ENCODE data around the gene TNFRSF8.

- no peak for TF ChIP-seq POLR2AphosphoS5 (IDR thresholded peaks at IDR 0.05; ENCODE audit: low read depth, low read length)
- no peak for TF ChIP-seq TAF1 (IDR thresholded peaks at IDR 0.05; ENCODE audit: borderline replicate concordance, insufficient read depth, low read length)
- TF ChIP-seq SIN3A (IDR thresholded peaks at IDR 0.05; ENCODE audit: borderline replicate concordance, insufficient read depth, low read length) = no peak
- no peak for TF ChIP-seq REST (IDR thresholded peaks at IDR 0.05; ENCODE audit: insufficient read depth in 1 of 2, low read depth in 2 of 2, low read length in 2 of 2)
Measured at GRCh38 chr1:12051361-12051760, 11.7 kb upstream of the TNFRSF8 start.
